ENCODE results near the gene AFTPH. TPM values are rescaled to one million over a fixed set of nuclear protein-coding genes. Genes with fewer than 3 reads are reported as not detected.

Gene AFTPH
- total and polyA plus RNA-seq, 12 donors: 7.9 to 22.3 (median 11.0) TPM

DNA sequence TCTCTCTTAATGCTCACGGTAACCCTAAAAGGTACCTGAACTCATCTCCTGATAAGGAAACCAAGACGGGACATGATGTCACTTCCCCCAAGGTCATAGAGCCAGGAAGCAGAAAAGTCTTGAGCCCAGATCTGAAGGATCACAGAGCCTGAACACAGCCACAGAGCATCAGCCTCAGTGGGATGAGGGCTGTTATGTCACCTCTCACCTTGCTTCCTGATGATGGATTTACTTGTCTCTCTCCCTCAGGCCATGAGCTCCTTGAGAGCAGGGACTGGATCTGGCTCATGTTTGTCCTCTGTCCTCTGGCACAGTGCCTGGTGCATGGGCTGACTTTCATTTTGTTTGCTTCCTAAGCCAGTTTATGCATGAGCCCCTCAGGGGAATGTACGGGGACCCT lies 75.3 kb downstream of the AFTPH start:
- no peak for TF ChIP-seq CTCF (IDR thresholded peaks at IDR 0.05)
- intact Hi-C loops (cut with DNase I): loop anchor here in 1 of 10 donors (5.0 kb wide), 1 partner anchor 273 kb away; no protein-coding TSS in a partner anchor
- H3K27me3 ChIP-seq: no peaks in the 10 kb centered on the region
- WGBS, 2 donors: 30 to 33% methylated on average over 3 of the region's 3 CpGs
- peak in 4 of 8 donors; percentile 19 to 34 (median 28) for ATAC-seq
- DNase-seq: no peak
- H3K36me3 ChIP-seq: no peaks in the 10 kb centered on the region
- H3K9me3 ChIP-seq: peaks cover 0 to 4% (median 0%) of the 10 kb centered on the region in 11 donors
- no peak overlapping the region for H3K4me3 ChIP-seq
- H3K4me1 ChIP-seq: peaks cover 0 to 16% (median 0%) of the 10 kb centered on the region in 9 donors
- H3K27ac ChIP-seq: no peak overlapping the region

DNA sequence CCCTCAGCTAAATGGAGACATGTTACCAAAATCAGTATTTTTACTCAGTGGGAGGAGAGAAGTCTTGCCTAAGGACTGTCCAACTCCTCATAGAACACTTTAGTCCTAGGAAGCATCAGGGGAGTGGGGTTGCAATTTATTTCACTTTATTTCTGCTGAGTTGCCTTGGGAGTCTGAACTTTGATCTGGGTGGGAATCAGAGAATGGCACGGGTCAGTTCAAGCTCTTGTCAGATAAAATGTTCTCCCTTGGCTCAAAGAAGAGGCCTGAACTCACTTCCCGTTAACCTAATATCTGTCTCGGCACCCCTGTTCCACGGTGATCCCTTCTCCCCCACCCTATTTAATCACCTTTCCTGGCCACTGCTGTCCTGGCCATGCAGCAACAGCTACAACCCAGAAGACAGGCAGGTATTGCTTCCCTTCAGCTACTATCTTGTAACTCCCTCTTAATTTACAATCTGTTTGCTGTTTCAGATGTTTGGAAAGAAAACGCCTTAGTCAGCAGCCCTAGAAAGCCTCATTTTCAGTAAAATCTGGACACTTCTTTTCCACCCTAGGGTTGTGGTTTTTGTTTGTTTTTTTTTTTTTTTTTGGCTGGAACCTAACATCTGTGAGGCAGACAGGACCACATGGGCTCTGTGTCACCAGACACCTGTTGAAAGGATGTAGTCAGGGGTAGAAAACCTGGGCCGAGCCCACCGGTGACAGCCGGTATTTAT lies 77.1 kb downstream of the AFTPH start:
- ATAC-seq (no peak), DNase-seq (no peak)
- no peak for TF ChIP-seq CTCF (IDR thresholded peaks at IDR 0.05)
- peaks cover 0 to 4% (median 0%) of the 10 kb centered on the region in 11 donors for H3K9me3 ChIP-seq
- no peaks in the 10 kb centered on the region for H3K36me3 ChIP-seq
- H3K4me3 ChIP-seq: no peak overlapping the region
- WGBS, 2 donors: 80 to 85% methylated on average over 8 of the region's 8 CpGs
- intact Hi-C loops (cut with DNase I): loop anchor here in 1 of 10 donors (5.0 kb wide), 1 partner anchor 266 kb away; no protein-coding TSS in a partner anchor
- no peaks in the 10 kb centered on the region for H3K27me3 ChIP-seq
- H3K27ac ChIP-seq: no peak overlapping the region
- H3K4me1 ChIP-seq: peaks cover 0 to 11% (median 0%) of the 10 kb centered on the region in 9 donors

- 81 to 86% methylated on average over 12 of the region's 12 CpGs for WGBS, 2 donors
- ATAC-seq (no peak), DNase-seq (no peak)
- intact Hi-C loops (cut with DNase I): loop anchor here in 1 of 10 donors (5.0 kb wide), 1 partner anchor 265 kb away; no protein-coding TSS in a partner anchor
- Histone ChIP-seq H3K27ac (no peak overlapping the region), H3K4me3 (no peak overlapping the region), H3K27me3 (no peaks in the 10 kb centered on the region), H3K4me1 (peaks cover 0 to 14% (median 0%) of the 10 kb centered on the region in 9 donors), H3K9me3 (peaks cover 0 to 4% (median 0%) of the 10 kb centered on the region in 11 donors), H3K36me3 (no peaks in the 10 kb centered on the region)
- no peak for TF ChIP-seq CTCF (IDR thresholded peaks at IDR 0.05)
Measured at GRCh38 chr2:64601785-64602391, 77.8 kb downstream of the AFTPH start.

DNA sequence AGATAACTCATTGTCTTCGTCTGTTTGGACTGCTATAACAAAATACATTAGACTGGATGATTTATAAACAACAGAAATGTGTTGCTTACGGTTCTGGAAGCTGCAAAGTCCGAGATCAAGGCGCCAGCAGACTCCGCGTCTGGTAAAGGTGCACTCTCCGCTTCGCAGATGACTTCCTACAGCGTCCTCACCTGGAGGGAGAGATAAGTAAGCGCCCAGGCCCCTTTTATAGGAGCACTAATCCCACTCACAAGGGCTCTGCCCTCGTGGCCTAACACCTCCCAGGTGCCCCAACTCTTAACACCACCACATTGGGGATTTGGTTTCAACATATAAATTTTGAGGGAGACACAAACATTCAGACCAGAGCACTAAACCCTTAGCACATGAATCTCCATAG lies 78.3 kb downstream of the AFTPH start:
- Histone ChIP-seq H3K36me3 (no peaks in the 10 kb centered on the region), H3K27me3 (no peaks in the 10 kb centered on the region), H3K4me1 (peaks cover 0 to 19% (median 3%) of the 10 kb centered on the region in 9 donors), H3K4me3 (no peak overlapping the region), H3K9me3 (peaks cover 0 to 4% (median 0%) of the 10 kb centered on the region in 11 donors), H3K27ac (no peak overlapping the region)
- TF ChIP-seq CTCF (IDR thresholded peaks at IDR 0.05): no peak
- 91 to 93% methylated on average over 11 of the region's 11 CpGs for WGBS, 2 donors
- no peak for DNase-seq
- no peak for ATAC-seq
- intact Hi-C loops (cut with DNase I): loop anchor here in 1 of 10 donors (5.0 kb wide), 1 partner anchor 265 kb away; no protein-coding TSS in a partner anchor

Data from heart right ventricle (tissue), 16 donors.